Right atrium auricular region (tissue), 2 donors: Measurements from ENCODE around the gene MPPED2. TPM values are rescaled to one million over a fixed set of nuclear protein-coding genes. Genes with fewer than 3 reads are reported as not detected.

Source experiments
- DNase-seq: peaks from one replicate; pipeline ENCODE4 v3.0.0-alpha.2; 2019; ENCODE audit warnings: low spot score
- H3K27ac ChIP-seq, 2 donors: fragments of 200-600 bp; sonication (generic); 1 replicate in 1 of 2; 2 replicates in 1 of 2; pipeline ENCODE4 v1.5.1; 2016 to 2019
- H3K27me3 ChIP-seq, 2 donors: fragments of 200-600 bp; sonication (generic); one replicate each; pipeline versions ENCODE4 v1.5.1 to v1.6.0; 2017 to 2019
- H3K36me3 ChIP-seq: fragments of 200-600 bp; sonication (generic); one replicate; pipeline ENCODE4 v1.5.1; 2016
- H3K4me1 ChIP-seq, 2 donors: fragments of 200-600 bp; sonication (generic); one replicate each; pipeline versions ENCODE4 v1.5.1 to v1.6.0; 2017 to 2019
- H3K4me3 ChIP-seq, 2 donors: fragments of 200-600 bp; sonication (generic); 1 replicate in 1 of 2; 2 replicates in 1 of 2; pipeline ENCODE4 v1.5.1; 2017 to 2019; ENCODE audit warnings: mild to moderate bottlenecking in 1 of 2, moderate library complexity in 1 of 2
- H3K9me3 ChIP-seq, 2 donors: fragments of 200-600 bp; sonication (generic); one replicate each; pipeline ENCODE4 v1.5.1; 2019
- total RNA-seq, 2 donors: library from RNA; depleted of rRNA; stranded (reverse); fragments of >200 nt; gene quantifications; one replicate each; pipeline ENCODE4 v1.1.0, GENCODE V29; 2016
- TF ChIP-seq, protein P1 (sequence below), 2 donors: fragments of 200-600 bp; sonication (generic); IDR thresholded peaks; one replicate each; pipeline ENCODE4 v1.5.1; 2019; ENCODE audit warnings: antibody characterized with exemption in 2 of 2

MPPED2 gene
- total RNA-seq, 2 donors from 2014 or later = 1.1 to 1.6 TPM

DNA sequence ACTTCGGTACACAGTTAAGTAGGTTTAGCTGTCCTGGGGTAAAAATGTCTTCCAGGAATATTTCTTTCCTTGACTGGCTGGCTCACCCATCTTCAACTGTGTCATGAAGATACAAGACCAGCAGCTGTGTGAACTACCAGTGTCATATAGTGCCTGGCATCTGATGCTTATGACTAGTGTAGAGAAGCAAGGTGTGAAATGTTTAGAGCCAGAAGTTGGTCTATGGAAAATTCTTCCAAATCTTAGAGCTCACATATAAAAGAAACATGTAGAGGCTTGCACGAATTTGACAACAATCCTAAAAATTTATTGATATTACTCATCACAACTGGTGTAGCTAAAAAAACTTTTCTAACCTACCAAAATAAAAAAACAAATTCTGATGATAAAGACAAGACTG, 208.8 kb downstream of the MPPED2 start:
- TF ChIP-seq, protein P1, sequence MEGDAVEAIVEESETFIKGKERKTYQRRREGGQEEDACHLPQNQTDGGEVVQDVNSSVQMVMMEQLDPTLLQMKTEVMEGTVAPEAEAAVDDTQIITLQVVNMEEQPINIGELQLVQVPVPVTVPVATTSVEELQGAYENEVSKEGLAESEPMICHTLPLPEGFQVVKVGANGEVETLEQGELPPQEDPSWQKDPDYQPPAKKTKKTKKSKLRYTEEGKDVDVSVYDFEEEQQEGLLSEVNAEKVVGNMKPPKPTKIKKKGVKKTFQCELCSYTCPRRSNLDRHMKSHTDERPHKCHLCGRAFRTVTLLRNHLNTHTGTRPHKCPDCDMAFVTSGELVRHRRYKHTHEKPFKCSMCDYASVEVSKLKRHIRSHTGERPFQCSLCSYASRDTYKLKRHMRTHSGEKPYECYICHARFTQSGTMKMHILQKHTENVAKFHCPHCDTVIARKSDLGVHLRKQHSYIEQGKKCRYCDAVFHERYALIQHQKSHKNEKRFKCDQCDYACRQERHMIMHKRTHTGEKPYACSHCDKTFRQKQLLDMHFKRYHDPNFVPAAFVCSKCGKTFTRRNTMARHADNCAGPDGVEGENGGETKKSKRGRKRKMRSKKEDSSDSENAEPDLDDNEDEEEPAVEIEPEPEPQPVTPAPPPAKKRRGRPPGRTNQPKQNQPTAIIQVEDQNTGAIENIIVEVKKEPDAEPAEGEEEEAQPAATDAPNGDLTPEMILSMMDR (IDR thresholded peaks at IDR 0.05) = no peak
- H3K4me1 ChIP-seq = no peaks in the 10 kb centered on the region
- no peak overlapping the region for H3K4me3 ChIP-seq
- DNase-seq = no peak
- no peaks in the 10 kb centered on the region for H3K27me3 ChIP-seq
- H3K9me3 ChIP-seq = no peaks in the 10 kb centered on the region
- no peaks in the 10 kb centered on the region for H3K36me3 ChIP-seq
- no peak overlapping the region for H3K27ac ChIP-seq

DNA sequence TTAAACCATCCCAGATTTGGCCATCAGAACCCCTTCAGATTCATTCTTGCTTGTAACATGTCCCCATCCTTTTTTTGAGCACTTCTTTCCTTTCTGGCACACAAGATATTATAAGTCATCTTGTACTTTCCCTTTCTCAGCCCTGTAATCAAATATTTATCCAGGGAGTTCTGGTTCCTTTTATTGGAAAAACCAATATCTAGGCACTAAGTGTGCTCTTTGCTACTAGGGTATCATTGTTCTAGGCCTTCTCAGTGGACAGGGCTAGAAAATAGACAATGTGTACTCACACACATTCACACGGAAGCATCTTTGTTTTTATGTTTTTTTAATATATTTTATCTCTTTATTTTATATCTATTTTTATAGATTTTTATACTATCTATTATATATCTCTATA, 216.0 kb downstream of the MPPED2 start:
- Histone ChIP-seq H3K36me3 (no peaks in the 10 kb centered on the region), H3K9me3 (no peaks in the 10 kb centered on the region), H3K4me1 (no peaks in the 10 kb centered on the region), H3K27ac (no peak overlapping the region), H3K27me3 (no peaks in the 10 kb centered on the region), H3K4me3 (no peak overlapping the region)
- TF ChIP-seq, protein P1 (IDR thresholded peaks at IDR 0.05) = no peak
- no peak for DNase-seq

GRCh38 chr11:30368394-30368793, 217.8 kb downstream of the MPPED2 start:
- TF ChIP-seq, protein P1 (IDR thresholded peaks at IDR 0.05) = no peak
- no peak overlapping the region for H3K27ac ChIP-seq
- no peak overlapping the region for H3K4me3 ChIP-seq
- H3K4me1 ChIP-seq = no peaks in the 10 kb centered on the region
- no peaks in the 10 kb centered on the region for H3K27me3 ChIP-seq
- no peak for DNase-seq
- no peaks in the 10 kb centered on the region for H3K9me3 ChIP-seq
- no peaks in the 10 kb centered on the region for H3K36me3 ChIP-seq

- no peak for DNase-seq
- Histone ChIP-seq H3K27ac (no peak overlapping the region), H3K4me1 (no peaks in the 10 kb centered on the region), H3K9me3 (no peaks in the 10 kb centered on the region), H3K4me3 (no peak overlapping the region), H3K27me3 (no peaks in the 10 kb centered on the region), H3K36me3 (no peaks in the 10 kb centered on the region)
- TF ChIP-seq, protein P1 (IDR thresholded peaks at IDR 0.05) = no peak
Measured at GRCh38 chr11:30365793-30366517, 220.2 kb downstream of the MPPED2 start.

DNA sequence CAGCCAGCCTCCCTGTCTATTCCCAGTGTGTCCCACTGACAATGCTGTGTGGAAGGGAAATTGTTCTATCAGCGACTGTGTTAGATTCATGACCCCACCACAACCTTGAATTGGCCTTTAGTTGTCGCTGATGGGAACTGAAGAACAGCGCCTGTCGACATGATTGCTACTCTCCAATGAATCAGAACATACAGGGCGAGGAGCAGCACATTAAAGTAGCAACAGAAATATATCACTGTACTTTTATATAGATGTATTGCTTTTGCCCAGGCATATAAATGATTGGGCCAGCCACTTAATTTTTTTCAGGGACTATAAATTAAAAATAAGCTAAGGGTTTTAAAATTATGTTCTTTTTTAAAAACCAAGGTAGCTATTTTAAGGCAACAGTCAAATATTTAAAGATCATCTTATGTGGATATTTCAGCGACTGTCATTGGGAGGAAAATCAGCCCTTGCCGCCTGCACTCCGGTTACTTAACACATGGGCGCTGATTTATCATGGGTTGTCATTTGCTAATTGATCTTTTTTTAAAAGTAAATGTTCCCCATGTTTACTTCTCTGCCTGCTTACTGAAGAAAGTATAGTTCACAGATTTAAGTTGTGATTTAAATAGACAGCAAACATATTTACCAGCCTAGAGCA, 221.2 kb downstream of the MPPED2 start:
- H3K4me3 ChIP-seq = no peak overlapping the region
- H3K4me1 ChIP-seq = no peaks in the 10 kb centered on the region
- TF ChIP-seq, protein P1 (IDR thresholded peaks at IDR 0.05) = no peak
- no peak for DNase-seq
- no peak overlapping the region for H3K27ac ChIP-seq
- no peaks in the 10 kb centered on the region for H3K9me3 ChIP-seq
- H3K36me3 ChIP-seq = no peaks in the 10 kb centered on the region
- no peaks in the 10 kb centered on the region for H3K27me3 ChIP-seq
